SK-MEL-5 (cell line): ENCODE data around the gene PLEKHO1. TPM values are rescaled to one million over a fixed set of nuclear protein-coding genes. Genes with fewer than 3 reads are reported as not detected.
A peak's percentile ranks its signal among the peaks of the same experiment; 100 is the strongest.
"Not testable (repeated sequence)": the region's sequence is repeated elsewhere in the genome, so short reads cannot be mapped to it uniquely, and the experiment has no call there.

Source experiments
- DNase-seq: peaks from one replicate; pipeline ENCODE4 v3.0.0-alpha.2; 2016; ENCODE audit warnings: low read depth, low spot score
- in situ Hi-C: cut with HindIII; loops from 2 replicates; pipeline ENCODE4 v1.10.0; 2016; ENCODE audit warnings: low sequenced_read_pairs, high pct_unique_total_duplicates, low pct_unique_long_range_greater_than_20kb
- total RNA-seq: library from RNA; depleted of rRNA; stranded (reverse); fragments of >200 nt; shearing (Covaris generic); gene quantifications from 2 replicates; pipeline ENCODE4 v1.2.3, GENCODE V29; 2014

The PLEKHO1 gene
- total RNA-seq, 1 experiment from 2014 or later, result 23.2 TPM

- no peak for DNase-seq
- in situ Hi-C loops, result no loop called here
Measured at GRCh38 chr1:150164224-150164623, 14.5 kb downstream of the PLEKHO1 start.

- DNase-seq, result no peak
- in situ Hi-C loops, result no loop called here
Measured at GRCh38 chr1:150164779-150165178, 15.1 kb downstream of the PLEKHO1 start.

GRCh38 chr1:150165622-150166612, 16.2 kb downstream of the PLEKHO1 start:
- in situ Hi-C loops, result no loop called here
- peak; percentile 81 for DNase-seq

GRCh38 chr1:150168960-150169601, 19.4 kb downstream of the PLEKHO1 start:
- in situ Hi-C loops, result no loop called here
- peak; percentile 77 for DNase-seq

- no peak for DNase-seq
- in situ Hi-C loops, result no loop called here
Measured at GRCh38 chr1:150171801-150172200, 22.1 kb downstream of the PLEKHO1 start.

- DNase-seq, result no peak
- in situ Hi-C loops, result no loop called here
Measured at GRCh38 chr1:150173141-150173585, 23.4 kb downstream of the PLEKHO1 start.

GRCh38 chr1:150176593-150176992, 26.9 kb downstream of the PLEKHO1 start:
- in situ Hi-C loops, result no loop called here
- DNase-seq, result no peak

- in situ Hi-C loops, result no loop called here
Measured at GRCh38 chr1:150178548-150178947, 28.8 kb downstream of the PLEKHO1 start.

GRCh38 chr1:150179867-150180266, 30.2 kb downstream of the PLEKHO1 start:
- in situ Hi-C loops, result no loop called here
- no peak for DNase-seq

More at GRCh38 chr1:150178548-150178947, 28.8 kb downstream of the PLEKHO1 start:
- no peak for DNase-seq

GRCh38 chr1:150180474-150180873, 30.8 kb downstream of the PLEKHO1 start:
- in situ Hi-C loops, result no loop called here

GRCh38 chr1:150182247-150182646, 32.5 kb downstream of the PLEKHO1 start:
- in situ Hi-C loops, result no loop called here
- peak; percentile 95 for DNase-seq

More at GRCh38 chr1:150180474-150180873, 30.8 kb downstream of the PLEKHO1 start:
- no peak for DNase-seq

GRCh38 chr1:150183061-150183460, 33.3 kb downstream of the PLEKHO1 start:
- in situ Hi-C loops, result no loop called here
- no peak for DNase-seq

GRCh38 chr1:150185481-150185880, 35.8 kb downstream of the PLEKHO1 start:
- no peak for DNase-seq
- in situ Hi-C loops, result no loop called here

GRCh38 chr1:150186438-150186788, 36.7 kb downstream of the PLEKHO1 start:
- in situ Hi-C loops, DNase-seq: not testable (repeated sequence)

GRCh38 chr1:150186789-150187559, 37.3 kb downstream of the PLEKHO1 start:
- peak; percentile 77 for DNase-seq
- in situ Hi-C loops, result no loop called here

- in situ Hi-C loops, result no loop called here
- no peak for DNase-seq
Measured at GRCh38 chr1:150187560-150187931, 37.8 kb downstream of the PLEKHO1 start.

GRCh38 chr1:150192012-150192411, 42.3 kb downstream of the PLEKHO1 start:
- in situ Hi-C loops, result no loop called here
- DNase-seq, result no peak
